Measurements from ENCODE around the gene FIBCD1.

- TF ChIP-seq CTCF (IDR thresholded peaks at IDR 0.05 in 2 of 3, conservative IDR thresholded peaks at IDR 0.05 in 1 of 3; ENCODE audit: insufficient read depth in 2 of 3, low read depth in 1 of 3, low read length in 3 of 3): no peak
- no peak for TF ChIP-seq CUX1 (CRISPR knock-in tag; IDR thresholded peaks at IDR 0.05)
- TF ChIP-seq FOS (IDR thresholded peaks at IDR 0.05; ENCODE audit: extremely low read depth, insufficient read length): no peak
- TF ChIP-seq EP300 (IDR thresholded peaks at IDR 0.05; ENCODE audit: low read length): no peak
- TF ChIP-seq TBP (optimal IDR thresholded peaks at IDR 0.05; ENCODE audit: low read depth, low read length): no peak
- TF ChIP-seq ZFP36 (IDR thresholded peaks at IDR 0.05; ENCODE audit: low read depth, low read length, partially characterized antibody): no peak
Measured at GRCh38 chr9:130986356-130986965, 47.4 kb upstream of the FIBCD1 start.

All from K562 (cell line).